HepG2 (cell line): ENCODE data around the gene FAM228B. TPM values are rescaled to one million over a fixed set of nuclear protein-coding genes. Genes with fewer than 3 reads are reported as not detected.

ENCODE experiments used
- BHLHE40 ChIP-seq: IDR thresholded peaks from 2 replicates; pipeline ENCODE4 v1.6.1; 2011; ENCODE audit warnings: low read length, improper control_type of control experiment
- CREB3 ChIP-seq: sonication (generic); formaldehyde crosslinking; IDR thresholded peaks from 2 replicates; pipeline ENCODE4 v1.5.0; 2020; ENCODE audit warnings: missing genetic modification reagents
- FOXO4 ChIP-seq: sonication (generic); formaldehyde crosslinking; conservative IDR thresholded peaks from 2 replicates; pipeline ENCODE4 v1.8.1; 2023; ENCODE audit warnings: missing genetic modification reagents
- GPN1 ChIP-seq: sonication (generic); formaldehyde crosslinking; IDR thresholded peaks from 2 replicates; pipeline ENCODE4 v1.5.1; 2020; ENCODE audit warnings: missing genetic modification reagents, borderline replicate concordance
- GRHL1 ChIP-seq: sonication (generic); formaldehyde crosslinking; conservative IDR thresholded peaks from 2 replicates; pipeline ENCODE4 v1.8.0; 2022; ENCODE audit warnings: missing genetic modification reagents
- KAT8 ChIP-seq: IDR thresholded peaks from 2 replicates; pipeline ENCODE4 v1.6.1; 2016; ENCODE audit warnings: missing genetic modification reagents, missing compliant biosample characterization
- MYPOP ChIP-seq: sonication (generic); formaldehyde crosslinking; IDR thresholded peaks from 2 replicates; pipeline ENCODE4 v1.8.1; 2023; ENCODE audit warnings: mild to moderate bottlenecking, moderate library complexity, missing genetic modification reagents
- NCOA2 ChIP-seq: sonication (generic); formaldehyde crosslinking; IDR thresholded peaks from 2 replicates; pipeline ENCODE4 v1.8.0; 2022; ENCODE audit warnings: inconsistent platforms
- NFKB2 ChIP-seq: sonication (generic); formaldehyde crosslinking; IDR thresholded peaks from 2 replicates; pipeline ENCODE4 v1.4.0; 2020; ENCODE audit warnings: missing genetic modification reagents, borderline replicate concordance
- NR2C2 ChIP-seq: sonication (generic); formaldehyde crosslinking; IDR thresholded peaks from 2 replicates; pipeline ENCODE4 v1.4.0; 2020; ENCODE audit warnings: missing genetic modification reagents, mild to moderate bottlenecking, moderate library complexity, borderline replicate concordance
- PAWR ChIP-seq: sonication (generic); formaldehyde crosslinking; IDR thresholded peaks from 2 replicates; pipeline ENCODE4 v1.4.0; 2020; ENCODE audit warnings: missing genetic modification reagents, mild to moderate bottlenecking, borderline replicate concordance
- REXO4 ChIP-seq: sonication (generic); formaldehyde crosslinking; IDR thresholded peaks from 2 replicates; pipeline ENCODE4 v1.8.0; 2022; ENCODE audit warnings: missing genetic modification reagents, mild to moderate bottlenecking, borderline replicate concordance
- RXRA ChIP-seq: sonication (generic); formaldehyde crosslinking; IDR thresholded peaks from 2 replicates; pipeline ENCODE4 v1.5.1; 2020; ENCODE audit warnings: missing genetic modification reagents
- SMC3 ChIP-seq: IDR thresholded peaks from 2 replicates; pipeline ENCODE4 v1.6.1; 2011; ENCODE audit warnings: low read length, improper control_type of control experiment
- SNAI1 ChIP-seq: sonication (generic); formaldehyde crosslinking; IDR thresholded peaks from 2 replicates; pipeline ENCODE4 v1.5.0; 2020; ENCODE audit warnings: mild to moderate bottlenecking, missing genetic modification reagents, borderline replicate concordance
- TOE1 ChIP-seq: sonication (generic); formaldehyde crosslinking; IDR thresholded peaks from 2 replicates; pipeline ENCODE4 v1.4.0; 2020; ENCODE audit warnings: mild to moderate bottlenecking, missing genetic modification reagents
- TSC22D2 ChIP-seq: sonication (generic); formaldehyde crosslinking; IDR thresholded peaks from 2 replicates; pipeline ENCODE4 v1.5.1; 2020; ENCODE audit warnings: missing genetic modification reagents, mild to moderate bottlenecking, borderline replicate concordance
- ZNF205 ChIP-seq: IDR thresholded peaks from 2 replicates; pipeline ENCODE4 v1.6.1; 2018; ENCODE audit warnings: missing biosample characterization, missing genetic modification reagents
- ZNF431 ChIP-seq: sonication (generic); formaldehyde crosslinking; IDR thresholded peaks from 2 replicates; pipeline ENCODE4 v1.9.0; 2022; ENCODE audit warnings: missing genetic modification reagents, low read depth, mild to moderate bottlenecking, borderline replicate concordance
- ZNF577 ChIP-seq: sonication (generic); formaldehyde crosslinking; IDR thresholded peaks from 2 replicates; pipeline ENCODE4 v1.4.0; 2020; ENCODE audit warnings: mild to moderate bottlenecking, low read depth, missing genetic modification reagents, borderline replicate concordance
- ZNF660 ChIP-seq: sonication (generic); formaldehyde crosslinking; IDR thresholded peaks from 2 replicates; pipeline ENCODE4 v1.5.1; 2020; ENCODE audit warnings: mild to moderate bottlenecking, low read depth, missing genetic modification reagents, borderline replicate concordance
- ZNF720 ChIP-seq: sonication (generic); formaldehyde crosslinking; IDR thresholded peaks from 2 replicates; pipeline ENCODE4 v1.4.0; 2020; ENCODE audit warnings: missing genetic modification reagents
- ZNF75D ChIP-seq: sonication (generic); formaldehyde crosslinking; IDR thresholded peaks from 2 replicates; pipeline ENCODE4 v1.8.1; 2023; ENCODE audit warnings: missing genetic modification reagents, mild to moderate bottlenecking, borderline replicate concordance
- ZNF878 ChIP-seq: sonication (generic); formaldehyde crosslinking; IDR thresholded peaks from 2 replicates; pipeline ENCODE4 v1.8.1; 2023; ENCODE audit warnings: mild to moderate bottlenecking, missing genetic modification reagents, moderate library complexity
- ZSCAN30 ChIP-seq: sonication (generic); formaldehyde crosslinking; IDR thresholded peaks from 2 replicates; pipeline ENCODE4 v1.5.0; 2020; ENCODE audit warnings: mild to moderate bottlenecking, missing genetic modification reagents
- polyA plus RNA-seq, 8 experiments: library from polyadenylated mRNA; depleted of rRNA in 3 of 8; stranded (reverse) in 7 of 8; unstranded in 1 of 8; fragments of >200 nt; fragmentation: Illumina TruSeq in 4 of 8; extraction: Trizol in 4 of 8; gene quantifications; 2 replicates each; pipeline versions ENCODE4 v1.2.1 to v1.2.3, GENCODE V29; 2011 to 2016; ENCODE audit warnings: low read depth in 4 of 8, missing spikeins in 1 of 8, mixed read lengths in 1 of 8; ENCODE audit not compliant: insufficient read depth in 1 of 8
- total RNA-seq, 5 experiments: library from RNA; depleted of rRNA; stranded (reverse); fragments of >200 nt; fragmentation: Illumina TruSeq; extraction: Trizol; gene quantifications; 2 replicates each; pipeline ENCODE4 v1.2.3, GENCODE V29; 2016; ENCODE audit warnings: low read depth in 1 of 5

Gene FAM228B
- total and polyA plus RNA-seq, 2 of the 13 experiments (the other 11 are each of a cell fraction or from before 2014, with no cell fraction given): 0.79 to 1.1 TPM

DNA sequence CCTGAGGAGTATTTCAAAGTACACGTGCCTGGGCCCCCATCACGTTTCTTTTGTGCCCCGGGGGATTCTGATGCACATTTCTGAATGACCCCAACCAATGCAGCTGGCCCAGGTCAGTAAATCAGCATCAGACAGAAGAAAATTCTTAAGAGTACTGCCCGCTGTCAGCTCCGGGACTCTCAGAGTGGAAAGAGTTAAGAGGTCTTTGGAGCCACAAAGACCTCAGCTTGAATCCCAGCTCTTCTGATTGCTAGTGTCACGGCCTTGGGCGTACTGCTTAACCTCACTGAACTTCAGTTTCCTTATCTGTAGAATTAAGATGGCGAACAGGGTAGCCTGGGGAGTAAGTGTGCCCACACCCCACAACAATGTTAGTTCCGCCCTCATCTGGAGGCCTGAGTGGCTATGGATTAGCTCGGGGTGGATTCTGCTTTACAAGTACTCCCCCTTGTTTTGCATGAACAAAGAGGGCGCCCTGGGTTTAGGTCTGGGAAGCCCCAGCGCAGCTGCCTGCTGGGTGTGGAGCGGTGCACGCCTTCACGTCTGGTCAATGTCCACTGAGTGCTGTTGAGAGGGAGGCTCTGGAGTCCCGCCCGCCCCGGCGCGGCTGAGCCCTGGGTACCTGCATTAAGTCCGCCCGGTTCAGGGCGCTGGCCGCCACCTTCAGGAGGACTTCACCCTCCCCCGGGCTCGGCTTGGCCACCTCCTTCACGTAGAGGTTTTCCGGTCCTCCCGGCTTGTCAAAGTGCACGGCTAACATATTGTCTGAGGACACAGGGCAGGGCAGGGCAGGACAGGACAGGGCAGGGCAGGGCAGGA is 39.5 kb upstream of the FAM228B start (continued):
- TF ChIP-seq ZNF878 (CRISPR knock-in tag) (no peak), GRHL1 (no peak), TSC22D2 (CRISPR knock-in tag) (peak; percentile 79; the same call in 1 of the 2 replicates), ZNF660 (CRISPR knock-in tag) (no peak), TOE1 (no peak; the same call in 1 of the 2 replicates), SNAI1 (no peak; the same call in 1 of the 2 replicates), NR2C2 (CRISPR knock-in tag) (peak; percentile 72), ZNF431 (CRISPR knock-in tag) (no peak; the same call in 1 of the 2 replicates), NCOA2 (CRISPR knock-in tag) (peak; percentile 34; the same call in 1 of the 2 replicates), ZNF205 (CRISPR knock-in tag) (peak; percentile 41; the same call in 1 of the 2 replicates), CREB3 (no peak), GPN1 (CRISPR knock-in tag) (no peak), PAWR (no peak; the same call in 1 of the 2 replicates), ZSCAN30 (CRISPR knock-in tag) (0 out of 2 replicates have a peak, but pooled peaks have one; percentile 58), BHLHE40 (no peak), ZNF577 (CRISPR knock-in tag) (0 out of 2 replicates have a peak, but pooled peaks have one; percentile 84), FOXO4 (CRISPR knock-in tag) (no peak), ZNF75D (no peak), SMC3 (peak; percentile 22; the same call in 1 of the 2 replicates), NFKB2 (CRISPR knock-in tag) (no peak), KAT8 (peak; percentile 72; the same call in 1 of the 2 replicates), MYPOP (CRISPR knock-in tag) (peak; percentile 68; the same call in 1 of the 2 replicates), ZNF720 (CRISPR knock-in tag) (no peak), REXO4 (CRISPR knock-in tag) (no peak), RXRA (no peak; the same call in 1 of the 2 replicates)
